Measurements from ENCODE around the gene SNX8. TPM values are rescaled to one million over a fixed set of nuclear protein-coding genes. Genes with fewer than 3 reads are reported as not detected.

The SNX8 gene
- total and polyA plus RNA-seq, 4 experiments from 2014 or later, result 6.6 to 9.9 (median 7.2) TPM

DNA sequence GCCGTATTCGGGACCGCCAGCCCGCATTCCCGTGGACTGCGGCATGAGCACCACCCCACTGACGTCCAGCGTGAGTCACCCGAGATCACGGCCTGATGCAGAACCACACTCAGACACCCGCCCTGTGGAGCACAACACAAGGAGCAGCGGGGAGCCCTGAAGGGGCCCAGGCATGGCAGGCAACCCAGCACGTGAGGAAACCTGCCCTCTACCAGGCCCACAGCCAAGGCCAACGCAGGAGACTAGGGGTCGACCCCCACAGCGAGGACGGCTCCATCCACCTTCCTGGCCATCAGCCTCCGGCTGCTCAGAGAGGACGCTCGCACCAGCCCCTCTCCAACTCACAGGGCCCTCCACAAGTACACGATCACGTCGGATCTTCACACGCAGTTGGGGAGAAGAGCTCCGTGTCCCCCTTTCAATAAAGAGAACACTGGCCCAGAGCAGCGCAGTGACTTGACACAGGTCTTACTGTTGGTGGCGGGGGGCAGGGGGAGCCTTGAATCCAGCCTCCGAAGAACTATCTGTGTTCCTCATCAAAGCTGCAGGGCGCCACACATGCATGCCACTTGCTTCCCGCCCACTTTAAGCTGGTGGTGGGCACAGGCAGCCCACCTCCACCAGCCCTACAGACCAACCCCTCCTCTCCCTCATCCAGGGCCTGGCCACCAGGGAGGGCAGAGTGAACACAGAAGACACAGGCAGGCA lies 103.5 kb downstream of the SNX8 start:
- no peak for DNase-seq
- H3K27me3 Mint-ChIP-seq, result no peaks in the 10 kb centered on the region
- no peak overlapping the region for H3K4me3 Mint-ChIP-seq
- Histone ChIP-seq H3K4me1 (ENCODE audit: insufficient read depth, low read length) (no peaks in the 10 kb centered on the region), H3K4me3 (ENCODE audit: low read length in 2 of 2) (no peak overlapping the region), H3K9me3 (ENCODE audit: control insufficient read depth in 1 of 2, low read length in 2 of 2) (no peaks in the 10 kb centered on the region), H3K27ac (ENCODE audit: low read depth, low read length) (no peak overlapping the region), H3K36me3 (ENCODE audit: insufficient read depth, low read length) (peaks cover 22% of the 10 kb centered on the region), H3K27me3 (ENCODE audit: insufficient read depth, low read length) (no peaks in the 10 kb centered on the region)
- POLR2A ChIA-PET (ENCODE audit: partially characterized antibody), result no interaction called here
- H3K27ac Mint-ChIP-seq, result peak overlapping the region in 1 of 7 donors; percentile 41
- peaks cover 5 to 17% (median 9%) of the 10 kb centered on the region in 4 donors for H3K4me1 Mint-ChIP-seq
- CTCF ChIA-PET (ENCODE audit: partially characterized antibody), result no interaction called here
- intact Hi-C loops (cut with micrococcal nuclease), result no loop called here
- peaks cover 38 to 53% of the 10 kb centered on the region in 2 donors for H3K36me3 Mint-ChIP-seq
- H3K9me3 Mint-ChIP-seq, result no peaks in the 10 kb centered on the region

- H3K9me3 Mint-ChIP-seq, result no peaks in the 10 kb centered on the region
- no peaks in the 10 kb centered on the region for H3K27me3 ChIP-seq (ENCODE audit: insufficient read depth, low read length)
- CTCF ChIA-PET (ENCODE audit: partially characterized antibody), result no interaction called here
- POLR2A ChIA-PET (ENCODE audit: partially characterized antibody), result no interaction called here
- DNase-seq, result no peak
- H3K4me3 ChIP-seq (ENCODE audit: low read length in 2 of 2), result no peak overlapping the region
- peaks cover 38 to 46% of the 10 kb centered on the region in 2 donors for H3K36me3 Mint-ChIP-seq
- peaks cover 5 to 12% (median 7%) of the 10 kb centered on the region in 4 donors for H3K4me1 Mint-ChIP-seq
- H3K4me1 ChIP-seq (ENCODE audit: insufficient read depth, low read length), result no peaks in the 10 kb centered on the region
- H3K9me3 ChIP-seq (ENCODE audit: control insufficient read depth in 1 of 2, low read length in 2 of 2), result no peaks in the 10 kb centered on the region
- H3K4me3 Mint-ChIP-seq, result no peak overlapping the region
- H3K27me3 Mint-ChIP-seq, result no peaks in the 10 kb centered on the region
- intact Hi-C loops (cut with micrococcal nuclease), result no loop called here
- peaks cover 18% of the 10 kb centered on the region for H3K36me3 ChIP-seq (ENCODE audit: insufficient read depth, low read length)
- no peak overlapping the region for H3K27ac ChIP-seq (ENCODE audit: low read depth, low read length)
- no peak overlapping the region for H3K27ac Mint-ChIP-seq
Measured at GRCh38 chr7:2209961-2210323, 104.3 kb downstream of the SNX8 start.

- no peak overlapping the region for H3K4me3 Mint-ChIP-seq
- POLR2A ChIA-PET (ENCODE audit: partially characterized antibody), result no interaction called here
- CTCF ChIA-PET (ENCODE audit: partially characterized antibody), result no interaction called here
- intact Hi-C loops (cut with micrococcal nuclease), result no loop called here
- H3K4me1 Mint-ChIP-seq, result peaks cover 3 to 7% (median 5%) of the 10 kb centered on the region in 4 donors
- H3K9me3 ChIP-seq (ENCODE audit: control insufficient read depth in 1 of 2, low read length in 2 of 2), result no peaks in the 10 kb centered on the region
- H3K27me3 ChIP-seq (ENCODE audit: insufficient read depth, low read length), result no peaks in the 10 kb centered on the region
- H3K36me3 ChIP-seq (ENCODE audit: insufficient read depth, low read length), result peaks cover 18% of the 10 kb centered on the region
- H3K27me3 Mint-ChIP-seq, result no peaks in the 10 kb centered on the region
- peaks cover 38 to 42% of the 10 kb centered on the region in 2 donors for H3K36me3 Mint-ChIP-seq
- no peak overlapping the region for H3K27ac ChIP-seq (ENCODE audit: low read depth, low read length)
- no peaks in the 10 kb centered on the region for H3K4me1 ChIP-seq (ENCODE audit: insufficient read depth, low read length)
- no peaks in the 10 kb centered on the region for H3K9me3 Mint-ChIP-seq
- no peak overlapping the region for H3K4me3 ChIP-seq (ENCODE audit: low read length in 2 of 2)
- H3K27ac Mint-ChIP-seq, result peak overlapping the region in 1 of 7 donors; percentile 42
- DNase-seq, result peak in 4 of 5 donors; percentile 24 to 38 (median 32)
Measured at GRCh38 chr7:2209146-2209960, 104.9 kb downstream of the SNX8 start.

- H3K4me3 ChIP-seq (ENCODE audit: low read length in 2 of 2), result no peak overlapping the region
- no peaks in the 10 kb centered on the region for H3K9me3 Mint-ChIP-seq
- no peak overlapping the region for H3K4me3 Mint-ChIP-seq
- no peaks in the 10 kb centered on the region for H3K9me3 ChIP-seq (ENCODE audit: control insufficient read depth in 1 of 2, low read length in 2 of 2)
- peaks cover 0 to 3% (median under 1%) of the 10 kb centered on the region in 4 donors for H3K4me1 Mint-ChIP-seq
- DNase-seq, result no peak
- CTCF ChIA-PET (ENCODE audit: partially characterized antibody), result interaction anchor here (1.6 kb wide), 1 partner anchor 139 kb away, joined by 3 read pairs; no protein-coding TSS in a partner anchor
- H3K27me3 Mint-ChIP-seq, result no peaks in the 10 kb centered on the region
- peaks cover 18% of the 10 kb centered on the region for H3K36me3 ChIP-seq (ENCODE audit: insufficient read depth, low read length)
- POLR2A ChIA-PET (ENCODE audit: partially characterized antibody), result no interaction called here
- H3K36me3 Mint-ChIP-seq, result peaks cover 34 to 37% of the 10 kb centered on the region in 2 donors
- intact Hi-C loops (cut with micrococcal nuclease), result no loop called here
- no peaks in the 10 kb centered on the region for H3K27me3 ChIP-seq (ENCODE audit: insufficient read depth, low read length)
- no peak overlapping the region for H3K27ac ChIP-seq (ENCODE audit: low read depth, low read length)
- no peaks in the 10 kb centered on the region for H3K4me1 ChIP-seq (ENCODE audit: insufficient read depth, low read length)
- H3K27ac Mint-ChIP-seq, result peak overlapping the region in 2 of 7 donors; percentile 6 to 42
Measured at GRCh38 chr7:2208712-2209111, 105.5 kb downstream of the SNX8 start.

- DNase-seq, result no peak
- H3K36me3 Mint-ChIP-seq, result peaks cover 25 to 29% of the 10 kb centered on the region in 2 donors
- peaks cover 0 to 1% (median under 1%) of the 10 kb centered on the region in 4 donors for H3K4me1 Mint-ChIP-seq
- no peaks in the 10 kb centered on the region for H3K27me3 Mint-ChIP-seq
- no peak overlapping the region for H3K4me3 Mint-ChIP-seq
- intact Hi-C loops (cut with micrococcal nuclease), result no loop called here
- CTCF ChIA-PET (ENCODE audit: partially characterized antibody), result no interaction called here
- no peak overlapping the region for H3K27ac ChIP-seq (ENCODE audit: low read depth, low read length)
- no peak overlapping the region for H3K27ac Mint-ChIP-seq
- H3K36me3 ChIP-seq (ENCODE audit: insufficient read depth, low read length), result peaks cover 8% of the 10 kb centered on the region
- H3K4me1 ChIP-seq (ENCODE audit: insufficient read depth, low read length), result no peaks in the 10 kb centered on the region
- no peaks in the 10 kb centered on the region for H3K27me3 ChIP-seq (ENCODE audit: insufficient read depth, low read length)
- H3K9me3 Mint-ChIP-seq, result peaks cover 0 to under 1% (median 0%) of the 10 kb centered on the region in 8 donors
- no peak overlapping the region for H3K4me3 ChIP-seq (ENCODE audit: low read length in 2 of 2)
- POLR2A ChIA-PET (ENCODE audit: partially characterized antibody), result no interaction called here
- no peaks in the 10 kb centered on the region for H3K9me3 ChIP-seq (ENCODE audit: control insufficient read depth in 1 of 2, low read length in 2 of 2)
Measured at GRCh38 chr7:2205036-2205780, 109.0 kb downstream of the SNX8 start.

GRCh38 chr7:2204446-2204845 lies 109.8 kb downstream of the SNX8 start:
- H3K36me3 Mint-ChIP-seq, result peaks cover 28 to 32% of the 10 kb centered on the region in 2 donors
- intact Hi-C loops (cut with micrococcal nuclease), result no loop called here
- H3K4me1 Mint-ChIP-seq, result peaks cover 0 to 3% (median 0%) of the 10 kb centered on the region in 4 donors
- ChIA-PET POLR2A (ENCODE audit: partially characterized antibody) (no interaction called here), CTCF (ENCODE audit: partially characterized antibody) (no interaction called here)
- H3K27ac ChIP-seq (ENCODE audit: low read depth, low read length), result no peak overlapping the region
- no peaks in the 10 kb centered on the region for H3K4me1 ChIP-seq (ENCODE audit: insufficient read depth, low read length)
- no peak overlapping the region for H3K4me3 Mint-ChIP-seq
- H3K9me3 ChIP-seq (ENCODE audit: control insufficient read depth in 1 of 2, low read length in 2 of 2), result no peaks in the 10 kb centered on the region
- H3K27ac Mint-ChIP-seq, result no peak overlapping the region
- H3K36me3 ChIP-seq (ENCODE audit: insufficient read depth, low read length), result peaks cover 8% of the 10 kb centered on the region
- no peak for DNase-seq
- no peak overlapping the region for H3K4me3 ChIP-seq (ENCODE audit: low read length in 2 of 2)
- H3K27me3 Mint-ChIP-seq, result no peaks in the 10 kb centered on the region
- H3K27me3 ChIP-seq (ENCODE audit: insufficient read depth, low read length), result no peaks in the 10 kb centered on the region
- H3K9me3 Mint-ChIP-seq, result peaks cover 0 to 2% (median 0%) of the 10 kb centered on the region in 8 donors

GRCh38 chr7:2203766-2204300 lies 110.4 kb downstream of the SNX8 start:
- no peak overlapping the region for H3K4me3 Mint-ChIP-seq
- Histone ChIP-seq H3K27ac (ENCODE audit: low read depth, low read length) (no peak overlapping the region), H3K4me3 (ENCODE audit: low read length in 2 of 2) (no peak overlapping the region), H3K4me1 (ENCODE audit: insufficient read depth, low read length) (no peaks in the 10 kb centered on the region), H3K27me3 (ENCODE audit: insufficient read depth, low read length) (no peaks in the 10 kb centered on the region), H3K9me3 (ENCODE audit: control insufficient read depth in 1 of 2, low read length in 2 of 2) (no peaks in the 10 kb centered on the region), H3K36me3 (ENCODE audit: insufficient read depth, low read length) (peaks cover 8% of the 10 kb centered on the region)
- H3K27me3 Mint-ChIP-seq, result no peaks in the 10 kb centered on the region
- H3K9me3 Mint-ChIP-seq, result peaks cover 0 to 2% (median 0%) of the 10 kb centered on the region in 8 donors
- intact Hi-C loops (cut with micrococcal nuclease), result no loop called here
- ChIA-PET CTCF (ENCODE audit: partially characterized antibody) (no interaction called here), POLR2A (ENCODE audit: partially characterized antibody) (no interaction called here)
- DNase-seq, result no peak
- peaks cover 28 to 36% of the 10 kb centered on the region in 2 donors for H3K36me3 Mint-ChIP-seq
- H3K4me1 Mint-ChIP-seq, result peaks cover 0 to 1% (median 0%) of the 10 kb centered on the region in 4 donors
- H3K27ac Mint-ChIP-seq, result peak overlapping the region in 2 of 7 donors; percentile 18 to 65

Measured in CD4-positive, alpha-beta memory T cell (primary cell).